ENCODE results near the gene RNF39.
"Not testable (repeated sequence)": the region's sequence is repeated elsewhere in the genome, so short reads cannot be mapped to it uniquely, and the experiment has no call there.

RNF39 gene

DNA sequence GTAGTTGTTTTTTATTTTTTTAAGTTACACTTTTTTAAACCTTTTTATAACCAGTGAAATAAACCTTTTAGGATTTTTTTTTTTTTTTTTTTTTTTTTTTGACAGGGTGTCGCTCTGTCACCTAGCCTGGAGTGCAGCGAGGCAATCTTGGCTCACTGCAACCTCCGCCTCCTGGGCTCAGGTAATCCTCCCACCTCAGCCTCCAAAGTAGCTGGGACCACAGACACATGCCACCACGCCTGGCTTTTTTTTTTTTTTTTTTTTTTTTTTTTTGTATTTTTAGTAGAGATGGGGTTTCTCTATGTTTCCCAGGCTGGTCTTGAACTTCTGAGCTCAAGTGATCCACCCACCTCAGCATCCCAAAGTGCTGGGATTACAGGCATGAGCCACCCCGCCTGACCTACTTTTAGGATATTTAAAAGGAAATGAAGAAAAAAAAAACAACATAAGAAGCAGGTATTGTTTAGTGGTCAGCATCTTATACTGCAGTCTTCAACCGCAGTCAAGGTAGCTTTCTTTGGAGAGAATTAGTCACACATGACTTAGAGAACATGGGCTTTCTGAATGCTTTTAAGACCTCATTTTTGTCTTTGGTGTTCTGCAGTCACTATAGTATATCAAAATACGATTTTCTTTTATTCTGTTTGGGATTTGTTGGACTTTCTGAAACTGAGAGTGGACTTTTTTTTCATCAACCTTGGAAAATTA lies 12.9 kb downstream of the RNF39 start:
- DNase-seq (ENCODE audit: low spot score): no peak

DNA sequence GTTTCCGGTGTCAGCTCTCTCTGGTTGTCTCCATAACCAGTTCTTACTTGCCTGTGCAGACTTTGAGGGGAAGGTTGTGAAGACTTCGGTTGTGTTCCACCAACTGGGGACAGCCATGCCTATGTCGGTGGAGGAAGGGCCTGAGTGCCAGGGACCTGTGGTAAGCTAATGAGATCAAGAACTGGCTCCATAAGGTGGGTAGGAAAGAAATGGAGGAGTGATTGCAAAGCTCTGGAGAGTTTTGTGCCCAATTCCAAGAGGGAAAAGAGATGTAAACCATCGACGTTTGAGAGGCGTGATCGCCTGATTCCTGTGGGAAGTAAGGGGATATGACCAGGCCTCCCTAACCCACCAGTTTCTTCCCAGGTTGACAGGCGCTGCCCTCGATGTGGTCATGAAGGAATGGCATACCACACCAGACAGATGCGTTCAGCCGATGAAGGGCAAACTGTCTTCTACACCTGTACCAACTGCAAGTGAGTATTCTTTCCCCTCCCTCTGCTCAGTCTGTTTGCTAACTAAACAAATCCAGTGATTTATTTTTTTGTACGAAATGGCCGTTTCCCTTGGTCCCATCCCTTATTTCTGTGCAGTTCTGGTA lies 13.6 kb downstream of the RNF39 start:
- DNase-seq (ENCODE audit: low spot score): no peak

DNA sequence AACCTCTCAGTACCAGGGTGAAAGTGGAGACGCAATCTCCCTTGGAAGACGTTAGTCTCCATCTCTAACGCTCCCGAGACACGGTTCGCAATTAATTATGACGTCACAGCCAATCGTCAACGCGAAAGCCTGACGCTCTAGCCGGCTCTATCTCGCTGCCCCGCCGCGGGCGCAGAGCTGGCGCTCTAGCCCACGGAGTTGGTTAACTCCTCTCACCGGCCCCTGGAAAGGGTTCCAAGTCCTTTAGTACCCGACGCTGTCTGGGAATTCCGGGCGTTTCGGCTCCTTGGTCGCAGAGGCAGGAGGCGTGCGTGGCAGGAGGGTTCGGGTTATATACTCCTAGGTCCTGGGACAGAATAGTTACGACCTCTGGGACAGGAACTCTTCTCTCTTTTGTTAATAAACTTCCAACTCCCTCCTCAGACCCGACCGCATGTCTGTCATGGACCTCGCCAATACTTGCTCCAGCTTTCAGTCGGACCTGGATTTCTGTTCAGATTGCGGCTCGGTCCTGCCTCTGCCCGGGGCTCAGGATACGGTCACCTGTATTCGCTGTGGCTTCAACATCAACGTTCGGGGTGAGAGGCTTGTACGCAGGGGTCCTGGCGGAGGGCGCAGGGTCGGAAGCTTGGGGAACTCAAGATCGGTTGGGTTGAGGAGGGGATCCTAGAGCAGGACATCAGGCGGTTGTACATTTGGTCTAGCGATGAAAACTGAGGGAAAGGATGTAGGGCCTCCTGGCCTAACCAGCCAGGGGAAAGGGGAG lies 14.3 kb downstream of the RNF39 start, which contains the start of gene POLR1H:
TSS of gene POLR1H (plus strand) at position 174 of the 766 bp plus-strand sequence. CDS start at position 434, 260 bp downstream.
- DNase-seq (ENCODE audit: low spot score): peak; percentile 94

DNA sequence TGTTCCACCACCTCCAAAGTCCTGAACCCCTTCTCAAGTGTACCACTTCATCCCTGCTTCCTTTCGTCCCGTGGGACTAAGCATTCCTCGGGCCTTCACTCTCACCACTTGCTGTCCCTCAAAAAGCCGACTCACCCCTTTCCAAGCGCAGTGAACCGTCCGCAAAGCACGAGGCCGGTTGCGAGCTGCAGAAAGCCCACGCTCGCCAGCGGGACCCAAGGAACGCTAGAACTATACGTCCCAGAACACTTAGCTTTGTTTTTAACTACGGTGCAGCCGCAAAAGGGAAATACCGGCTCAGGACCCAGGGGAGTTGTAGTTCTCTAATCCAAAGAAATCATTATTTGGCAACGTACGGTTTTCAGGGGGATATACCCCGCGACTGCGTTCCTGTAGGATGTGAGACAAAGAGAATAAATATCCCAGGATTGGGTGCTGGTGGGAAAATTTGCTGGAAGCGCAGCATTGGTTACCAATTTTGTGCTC lies 14.9 kb downstream of the RNF39 start:
- DNase-seq (ENCODE audit: low spot score): no peak

DNA sequence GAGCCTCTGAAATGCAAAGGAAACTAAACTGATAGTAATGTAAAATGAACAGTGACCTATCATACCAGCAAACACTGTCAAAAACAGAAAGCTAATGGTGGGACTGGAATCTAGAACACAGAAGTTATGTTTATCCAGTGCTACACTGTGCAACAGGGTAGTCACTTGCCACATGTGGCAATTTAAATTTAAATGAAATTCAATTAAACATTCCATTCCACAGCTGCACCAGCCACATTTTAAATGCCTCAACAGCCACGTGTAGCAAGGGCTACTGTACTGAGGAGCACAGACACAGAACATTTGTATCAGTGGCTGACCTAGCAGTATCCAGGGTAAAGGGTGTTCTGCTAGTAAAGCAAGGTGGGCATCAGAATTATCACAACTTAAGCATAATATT lies 20.1 kb downstream of the RNF39 start:
- DNase-seq (ENCODE audit: low spot score): no peak

DNA sequence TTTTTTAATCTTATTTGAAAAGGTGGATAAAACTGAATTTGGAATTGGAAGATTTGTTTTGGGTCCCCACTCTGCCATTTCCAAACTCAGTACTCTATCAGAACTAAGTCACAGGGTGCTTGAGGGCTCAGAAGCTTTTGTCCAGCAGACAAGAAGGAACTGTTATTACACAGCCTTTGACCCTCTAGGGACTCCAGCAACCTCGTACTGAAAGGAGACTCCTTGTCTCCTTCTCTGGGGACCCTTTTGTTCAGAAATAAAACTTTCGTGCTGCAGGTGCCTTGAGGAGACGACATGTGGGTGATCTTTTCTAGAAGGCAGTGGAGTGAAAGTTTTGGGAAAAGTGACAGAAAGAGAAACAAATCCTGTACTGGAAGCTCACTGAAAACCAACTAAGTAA lies 21.9 kb downstream of the RNF39 start:
- no peak for DNase-seq (ENCODE audit: low spot score)

DNA sequence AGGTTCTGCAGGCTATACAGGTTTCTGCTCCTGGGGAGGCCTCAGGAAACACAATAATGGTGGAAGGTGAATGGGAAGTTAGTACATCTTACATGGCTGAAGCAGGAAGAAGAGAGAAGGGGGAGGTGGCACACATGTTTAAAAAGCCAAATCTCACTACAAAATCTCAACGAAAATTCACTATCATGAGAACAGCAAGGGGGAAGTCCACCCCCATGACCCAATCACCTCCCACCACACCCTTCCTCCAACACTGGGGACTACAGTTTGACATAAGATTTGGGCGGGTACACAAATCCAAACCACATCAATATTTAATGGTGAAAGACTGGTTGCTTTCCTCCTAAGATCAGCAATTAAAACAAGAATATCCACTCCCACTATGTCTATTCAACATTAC lies 28.3 kb downstream of the RNF39 start:
- no peak for DNase-seq (ENCODE audit: low spot score)

DNA sequence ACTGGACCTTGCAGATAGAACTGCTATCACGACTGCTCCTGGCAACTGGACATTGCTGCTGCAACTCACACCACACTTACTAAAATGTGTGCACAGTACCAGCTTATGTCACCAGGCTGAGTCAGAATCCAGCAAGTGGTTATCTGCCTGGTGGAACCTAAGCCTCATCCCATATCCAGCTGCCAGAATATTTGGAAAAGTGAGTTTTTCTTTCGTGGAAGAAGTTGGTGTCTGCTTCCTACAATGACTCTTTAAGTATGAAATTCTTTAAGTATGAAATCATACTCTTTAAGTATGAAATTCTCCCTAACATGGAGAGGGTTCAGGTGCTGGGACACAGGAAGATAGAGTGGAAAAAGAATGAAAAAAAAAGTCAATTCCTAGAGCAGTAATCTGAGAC lies 30.9 kb downstream of the RNF39 start:
- DNase-seq (ENCODE audit: low spot score): peak; percentile 45

DNA sequence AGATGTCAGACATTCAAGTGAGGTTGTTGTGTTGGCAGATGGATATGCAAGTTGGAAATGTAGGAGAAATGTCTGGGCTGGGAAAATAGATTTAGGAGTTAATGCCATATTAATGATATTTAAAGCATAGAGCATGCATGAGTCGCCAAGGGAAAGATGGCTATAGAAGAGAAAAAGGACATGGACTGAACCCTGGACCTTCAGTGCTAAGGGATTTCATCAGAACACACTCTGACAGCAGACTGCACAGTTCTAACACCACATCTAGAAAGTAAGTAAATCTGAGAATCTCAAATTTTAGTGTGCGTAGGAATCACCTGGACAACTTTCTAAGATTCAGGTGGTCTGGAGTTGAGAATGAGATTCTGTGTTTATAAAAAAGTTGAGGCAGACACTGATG lies 31.8 kb downstream of the RNF39 start:
- no peak for DNase-seq (ENCODE audit: low spot score)

DNA sequence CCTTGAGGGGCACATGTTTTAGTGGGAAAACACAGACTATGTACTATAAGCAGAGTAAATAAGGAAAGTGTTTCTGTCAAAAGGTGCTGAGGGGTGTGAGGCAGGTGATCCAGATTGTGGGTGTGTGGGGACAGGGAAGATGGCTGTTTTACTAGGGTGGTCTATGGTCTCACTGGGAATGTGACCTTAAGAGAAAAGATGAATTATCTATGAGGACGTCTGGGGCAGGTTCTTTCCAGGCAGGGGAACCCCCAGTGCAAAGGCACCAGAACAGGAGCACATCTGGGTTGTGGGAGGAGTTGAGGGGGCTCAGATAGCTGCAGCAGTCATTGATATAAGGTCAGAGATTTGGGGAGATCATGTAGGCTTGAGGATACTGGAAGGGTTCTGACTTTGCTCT lies 32.7 kb downstream of the RNF39 start:
- no peak for DNase-seq (ENCODE audit: low spot score)

DNA sequence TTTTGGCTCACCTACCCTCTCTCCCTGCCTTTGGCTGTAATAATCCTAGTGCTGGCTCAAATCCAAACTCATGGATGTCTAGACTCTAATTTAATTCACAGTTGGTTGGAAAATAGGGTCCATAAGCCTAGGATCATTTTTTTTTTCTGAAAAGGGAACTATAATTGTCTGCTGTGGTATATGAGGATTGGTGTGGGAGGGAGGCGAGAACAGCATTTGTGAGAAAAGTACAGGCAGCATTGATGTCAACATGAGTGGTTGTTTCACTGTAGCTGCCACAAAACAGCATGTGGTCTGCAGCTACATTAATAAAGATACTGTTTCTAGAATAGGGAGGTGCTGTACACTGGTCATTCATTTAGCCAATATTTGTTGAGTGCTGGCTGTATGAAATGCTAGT lies 33.1 kb downstream of the RNF39 start:
- no peak for DNase-seq (ENCODE audit: low spot score)

DNA sequence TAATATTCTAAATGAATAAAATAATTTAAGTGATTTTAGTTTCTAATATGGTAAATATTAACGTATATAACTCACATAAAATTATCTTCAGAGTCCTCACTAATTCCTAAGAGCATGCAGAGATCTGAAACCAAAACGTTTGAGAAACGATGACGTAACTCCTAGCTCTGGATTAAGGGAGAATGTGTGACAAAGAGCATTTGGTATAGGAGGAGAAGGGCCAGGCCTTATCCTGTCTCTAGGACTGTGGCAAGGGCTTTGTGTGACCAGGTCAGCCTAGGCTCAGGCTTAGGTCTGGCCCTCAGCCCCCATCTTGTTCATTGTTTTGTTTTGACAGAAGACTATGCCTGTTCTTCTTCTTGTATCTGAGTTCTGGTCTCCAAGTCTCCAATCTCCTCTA lies 33.7 kb downstream of the RNF39 start:
- no peak for DNase-seq (ENCODE audit: low spot score)

DNA sequence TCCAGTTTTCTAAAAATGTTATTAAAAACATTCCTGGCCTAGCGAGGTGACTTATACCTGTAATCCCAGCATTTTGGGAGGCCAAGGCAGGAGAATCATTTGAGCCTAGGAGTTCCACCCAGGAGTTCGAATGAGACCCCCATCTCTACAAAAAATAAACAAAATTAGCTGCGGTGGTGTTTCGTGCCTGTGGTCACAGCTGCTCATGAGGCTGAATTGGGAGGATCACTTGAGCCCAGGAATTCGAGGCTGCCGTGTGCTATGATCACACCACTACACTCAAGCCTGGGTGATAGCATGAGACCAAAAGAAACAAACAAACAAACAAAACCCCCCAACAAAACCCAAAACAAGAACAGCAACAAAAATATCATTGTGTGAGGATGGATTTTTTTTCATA lies 34.3 kb downstream of the RNF39 start:
- DNase-seq (ENCODE audit: low spot score): no peak

DNA sequence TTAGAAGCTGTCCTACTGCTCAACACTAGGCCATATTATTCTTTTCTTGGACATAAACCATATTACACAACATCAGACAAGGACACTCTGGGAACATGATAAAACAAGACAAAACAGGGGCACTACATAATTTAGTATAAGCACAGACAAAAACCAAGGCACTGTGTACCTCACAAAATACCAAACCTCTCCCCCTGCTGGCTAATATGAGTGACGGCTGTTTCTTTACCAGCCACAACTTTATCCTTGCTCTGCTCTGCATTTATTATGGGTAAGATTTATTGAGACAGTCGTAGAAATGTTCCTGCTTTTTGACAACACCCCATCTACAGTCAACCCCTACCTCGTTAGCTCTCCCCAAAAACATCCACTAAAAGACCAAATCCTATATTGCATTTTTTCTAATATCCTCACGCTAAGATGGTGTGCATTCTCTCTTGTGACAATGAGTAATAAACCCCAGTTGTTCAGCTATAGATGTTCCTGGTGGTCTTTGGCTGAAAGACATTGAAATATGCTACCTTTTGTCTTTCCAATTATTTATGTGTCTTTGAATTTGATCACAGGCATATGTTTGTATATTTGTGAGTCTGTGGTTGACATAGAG lies 38.3 kb downstream of the RNF39 start:
- no peak for DNase-seq (ENCODE audit: low spot score)

DNA sequence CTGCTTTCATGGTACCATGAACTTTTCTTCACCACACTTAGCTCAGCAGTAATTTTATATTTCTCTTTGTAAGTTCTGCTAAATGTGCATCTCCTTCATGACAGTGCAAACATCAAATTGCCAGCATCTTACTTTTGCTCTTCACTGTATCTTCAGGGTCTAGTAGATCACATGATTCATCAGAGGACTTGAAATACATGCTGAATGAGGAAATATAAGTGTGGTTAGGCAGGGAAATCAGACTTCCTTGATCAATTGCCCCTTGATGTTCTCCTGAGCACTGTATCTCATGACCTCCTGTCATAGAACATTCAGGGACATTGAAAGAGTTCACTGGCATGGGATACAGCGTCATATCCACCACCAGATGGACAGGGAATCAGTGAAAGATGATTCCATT lies 39.8 kb downstream of the RNF39 start:
- DNase-seq (ENCODE audit: low spot score): no peak

DNA sequence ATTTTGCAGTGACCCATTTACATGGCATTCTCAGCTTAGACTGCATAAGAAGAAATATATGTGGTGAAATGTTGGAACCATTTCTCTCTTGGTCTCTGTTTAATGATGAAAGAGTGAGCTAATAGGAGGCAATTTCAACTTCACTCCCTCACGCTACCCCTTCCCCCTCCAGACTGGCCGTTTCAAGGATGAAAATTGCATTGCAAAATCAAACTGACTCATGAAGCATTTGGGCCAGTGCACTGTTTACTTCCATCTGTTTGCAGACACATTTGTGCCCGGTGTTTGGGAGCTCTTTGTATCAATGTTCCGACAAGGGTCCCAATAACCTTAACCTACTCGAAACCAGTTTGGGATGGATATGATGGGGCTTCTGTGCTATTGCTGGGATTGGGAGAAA lies 42.1 kb downstream of the RNF39 start:
- not testable (repeated sequence) for DNase-seq (ENCODE audit: low spot score)

DNA sequence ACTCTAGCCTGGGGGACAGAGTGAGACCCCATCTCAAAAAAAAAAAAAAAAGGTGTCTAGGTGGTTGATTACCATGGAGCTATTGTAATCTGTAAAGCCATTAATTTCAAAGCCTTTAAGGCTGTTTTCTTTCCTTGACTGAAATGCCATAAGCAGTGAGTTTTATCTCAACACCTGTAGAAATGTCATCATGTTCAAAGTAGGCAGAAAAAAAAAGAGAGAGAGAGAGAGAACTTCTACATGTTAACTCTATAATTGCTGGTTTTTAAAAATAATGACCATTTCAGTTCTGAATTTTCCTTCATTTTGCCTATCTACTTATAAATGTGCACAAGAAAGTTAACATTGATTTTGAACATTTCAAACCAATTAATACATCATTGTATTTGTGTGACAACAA lies 44.2 kb downstream of the RNF39 start:
- no peak for DNase-seq (ENCODE audit: low spot score)

DNA sequence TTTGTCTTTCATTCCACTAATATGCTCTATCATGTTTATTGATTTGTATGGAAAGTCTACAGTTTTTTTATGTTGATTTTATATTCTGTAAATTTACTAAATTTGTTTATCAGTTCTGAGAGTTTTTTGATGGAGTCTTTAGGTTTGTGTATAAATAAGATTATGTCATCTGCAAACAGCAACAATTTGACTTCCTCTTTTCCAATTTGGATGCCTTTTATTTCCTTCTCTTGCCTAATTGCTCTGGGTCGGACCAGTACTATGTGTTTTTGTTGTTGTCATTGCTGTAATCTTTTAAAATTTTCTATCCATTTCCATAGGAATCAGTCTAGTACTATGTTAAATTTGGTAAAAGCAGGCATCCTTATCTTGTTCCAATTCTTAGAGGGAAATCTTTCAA lies 46.0 kb downstream of the RNF39 start:
- DNase-seq (ENCODE audit: low spot score): no peak

DNA sequence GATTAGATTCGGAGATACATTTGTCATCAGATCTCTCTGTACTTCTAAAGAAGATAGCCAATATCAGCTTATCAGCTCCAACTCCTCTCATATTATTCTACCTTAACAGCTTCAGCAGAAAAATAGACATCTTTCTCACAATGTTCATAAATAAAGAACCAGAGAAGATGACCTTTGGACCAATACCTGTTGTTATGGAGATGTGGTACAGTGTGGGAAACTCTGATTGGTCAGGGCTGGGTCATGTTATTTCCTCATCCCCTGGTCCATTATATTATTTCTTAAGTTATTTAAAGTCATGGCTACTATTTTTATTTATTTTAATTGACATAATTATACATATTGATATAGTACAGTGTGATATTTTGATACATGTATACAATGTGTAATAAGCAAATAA lies 50.4 kb downstream of the RNF39 start:
- no peak for DNase-seq (ENCODE audit: low spot score)

DNA sequence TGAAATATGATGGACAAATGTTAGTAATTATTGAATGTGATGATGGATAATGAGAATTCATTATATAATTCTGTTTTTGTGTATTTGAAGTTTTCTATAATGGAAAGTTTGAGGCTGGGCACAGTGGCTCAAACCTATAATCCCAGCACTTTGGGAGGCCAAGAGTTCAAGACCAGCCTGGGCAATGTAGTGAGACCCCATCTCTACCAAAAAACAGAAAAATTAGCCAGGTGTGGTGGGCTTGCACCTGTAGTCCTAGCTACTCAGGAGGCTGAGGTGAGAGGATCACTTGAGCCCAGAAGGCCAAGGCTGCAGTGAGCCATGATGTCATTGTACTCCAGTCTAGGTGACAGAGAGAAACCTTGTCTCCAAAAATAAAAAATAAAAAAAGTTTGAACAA lies 52.9 kb downstream of the RNF39 start:
- DNase-seq (ENCODE audit: low spot score): not testable (repeated sequence)

DNA sequence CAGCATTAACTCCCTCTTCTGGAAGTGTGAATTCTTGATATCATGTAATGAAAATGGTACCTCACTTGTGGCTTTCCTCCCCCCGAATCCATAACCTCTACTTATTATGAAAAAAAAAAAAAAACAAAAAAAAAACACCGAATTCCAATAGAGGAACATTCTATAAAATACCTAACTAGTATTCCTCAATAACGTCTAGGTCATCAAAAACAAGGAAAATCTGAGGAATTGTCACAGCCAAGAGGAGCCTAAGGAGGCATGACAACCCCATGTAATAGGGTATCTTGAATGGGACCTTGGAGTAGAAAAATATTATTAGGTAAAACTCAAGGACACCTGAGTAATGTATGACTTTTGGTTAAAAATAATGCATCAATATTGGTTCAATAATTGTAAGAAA lies 53.4 kb downstream of the RNF39 start:
- no peak for DNase-seq (ENCODE audit: low spot score)

DNA sequence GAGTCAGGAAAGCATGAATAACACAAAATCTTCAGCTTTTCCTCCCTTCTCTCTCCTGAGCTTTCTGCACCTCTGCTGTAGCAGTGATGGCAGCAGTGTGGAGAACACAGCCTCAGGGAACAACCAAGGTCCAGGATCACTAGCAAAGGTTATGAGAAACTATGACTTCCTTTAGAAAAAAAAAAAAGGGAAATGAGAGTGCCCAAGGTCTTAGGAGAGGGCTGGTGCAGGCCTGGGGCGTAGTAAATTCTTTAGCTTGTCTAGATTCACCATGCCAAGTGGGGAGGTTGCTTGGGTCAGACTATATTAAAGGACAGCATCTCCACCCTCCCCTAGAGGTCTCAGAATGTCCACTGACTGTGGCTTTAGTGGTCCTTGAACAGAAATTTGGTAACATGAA lies 54.9 kb downstream of the RNF39 start:
- no peak for DNase-seq (ENCODE audit: low spot score)

Measured in AG08396 (cell line).